Neural cell (in vitro differentiated cells): ENCODE results near the gene SOD3. TPM values are rescaled to one million over a fixed set of nuclear protein-coding genes. Genes with fewer than 3 reads are reported as not detected.

Experiments used
- H2AFZ ChIP-seq: fragments of 200-600, 300-800 bp; sonication (generic), shearing (Covaris generic); 2 replicates; pipeline ENCODE4 v1.6.0; 2014; ENCODE audit warnings: low read depth, mild to moderate bottlenecking, antibody characterized with exemption, low read length, moderate library complexity
- H3F3A ChIP-seq: fragments of 200-600 bp; shearing (Covaris generic); 2 replicates; pipeline ENCODE4 v1.6.1; 2016; ENCODE audit warnings: mild to moderate bottlenecking, moderate library complexity, mixed read lengths, antibody characterized with exemption, low read length; ENCODE audit not compliant: insufficient read depth, poor library complexity, severe bottlenecking
- H3K27ac ChIP-seq: fragments of 200-600, 300-800 bp; sonication (generic), shearing (Covaris generic); 2 replicates; pipeline ENCODE4 v1.5.1; 2014; ENCODE audit warnings: mild to moderate bottlenecking, low read length, moderate library complexity
- H3K27me3 ChIP-seq: fragments of 300-800, 200-600 bp; sonication (generic), shearing (Covaris generic); 2 replicates; pipeline ENCODE4 v1.6.0; 2014; ENCODE audit warnings: mild to moderate bottlenecking, low read depth, low read length, moderate library complexity; ENCODE audit not compliant: insufficient read depth
- H3K36me3 ChIP-seq: fragments of 300-800, 200-600 bp; sonication (generic), shearing (Covaris generic); 2 replicates; pipeline ENCODE4 v1.5.1; 2014; ENCODE audit warnings: mild to moderate bottlenecking, antibody characterized with exemption, low read length, moderate library complexity; ENCODE audit not compliant: insufficient read depth
- H3K4me2 ChIP-seq: fragments of 300-800, 200-600 bp; sonication (generic), shearing (Covaris generic); 2 replicates; pipeline ENCODE4 v1.6.0; 2014; ENCODE audit warnings: mild to moderate bottlenecking, low read length
- H3K4me3 ChIP-seq: fragments of 300-800, 200-600 bp; sonication (generic), shearing (Covaris generic); 2 replicates; pipeline ENCODE4 v1.5.1; 2014; ENCODE audit warnings: mild to moderate bottlenecking, low read length, moderate library complexity
- H3K79me2 ChIP-seq: fragments of 200-600 bp; shearing (Covaris generic); replicated peaks from 2 replicates; pipeline ENCODE4 v1.6.0; 2014; ENCODE audit warnings: mild to moderate bottlenecking, low read length, moderate library complexity; ENCODE audit not compliant: insufficient read depth
- H3K9ac ChIP-seq: fragments of 300-800, 200-600 bp; sonication (generic), shearing (Covaris generic); 2 replicates; pipeline ENCODE4 v1.6.1; 2016; ENCODE audit warnings: mild to moderate bottlenecking, low read length, mixed read lengths
- H3K9me2 ChIP-seq: fragments of 200-600 bp; shearing (Covaris generic); 2 replicates; pipeline ENCODE4 v1.6.1; 2016; ENCODE audit warnings: mild to moderate bottlenecking, low read length, mixed read lengths; ENCODE audit not compliant: insufficient read depth
- H3K9me3 ChIP-seq: fragments of 200-600, 300-800 bp; sonication (generic), shearing (Covaris generic); 2 replicates; pipeline ENCODE4 v1.6.1; 2016; ENCODE audit warnings: mild to moderate bottlenecking, mixed run types, low read length, moderate library complexity, mixed read lengths
- H4K20me1 ChIP-seq: fragments of 200-600 bp; shearing (Covaris generic); 2 replicates; pipeline ENCODE4 v1.6.1; 2016; ENCODE audit warnings: mild to moderate bottlenecking, mixed run types; ENCODE audit not compliant: insufficient read depth
- CTCF ChIP-seq: fragments of 450-650 bp; IDR thresholded peaks from 2 replicates; pipeline ENCODE4 v1.5.1; 2014; ENCODE audit warnings: antibody characterized with exemption, mild to moderate bottlenecking, moderate library complexity; ENCODE audit not compliant: poor library complexity, severe bottlenecking
- EP300 ChIP-seq: fragments of 450-650 bp; conservative IDR thresholded peaks from 2 replicates; pipeline ENCODE4 v1.6.1; 2014; ENCODE audit warnings: antibody characterized with exemption, mild to moderate bottlenecking, moderate library complexity; ENCODE audit not compliant: poor library complexity, severe bottlenecking
- EZH2 ChIP-seq: fragments of 200-600, 300-800 bp; shearing (Covaris generic), sonication (generic); IDR thresholded peaks from 2 replicates; pipeline ENCODE4 v1.6.1; 2014; ENCODE audit warnings: antibody characterized with exemption, low read length, borderline replicate concordance, mild to moderate bottlenecking; ENCODE audit not compliant: insufficient read depth, poor library complexity, severe bottlenecking
- MXI1 ChIP-seq: fragments of 450-650 bp; conservative IDR thresholded peaks from 2 replicates; pipeline ENCODE4 v1.6.1; 2014; ENCODE audit warnings: antibody characterized with exemption, mild to moderate bottlenecking; ENCODE audit not compliant: poor library complexity, severe bottlenecking
- POLR2AphosphoS5 ChIP-seq: IDR thresholded peaks from 2 replicates; pipeline ENCODE4 v1.6.1; 2012
- RAD21 ChIP-seq: fragments of 450-650 bp; conservative IDR thresholded peaks from 2 replicates; pipeline ENCODE4 v1.6.1; 2014; ENCODE audit warnings: antibody characterized with exemption, mild to moderate bottlenecking, moderate library complexity
- REST ChIP-seq: IDR thresholded peaks from 2 replicates; pipeline ENCODE4 v1.6.1; 2012; ENCODE audit warnings: borderline replicate concordance
- SMC3 ChIP-seq: fragments of 450-650 bp; conservative IDR thresholded peaks from 2 replicates; pipeline ENCODE4 v1.6.1; 2014; ENCODE audit warnings: antibody characterized with exemption, mild to moderate bottlenecking, moderate library complexity; ENCODE audit not compliant: poor library complexity
- TAF1 ChIP-seq: IDR thresholded peaks from 2 replicates; pipeline ENCODE4 v1.6.1; 2012; ENCODE audit warnings: low read depth
- polyA plus RNA-seq: library from polyadenylated mRNA; depleted of rRNA; stranded (reverse); fragments of >200 nt; gene quantifications from 2 replicates; pipeline ENCODE4 v1.2.3, GENCODE V29; 2014

Gene SOD3
- polyA plus RNA-seq, 1 donor from 2014 or later, result not detected

GRCh38 chr4:24809815-24810405 is 14.5 kb downstream of the SOD3 start:
- Histone ChIP-seq H3K4me3 (no peak overlapping the region), H2AFZ (no peak overlapping the region), H3K27ac (no peak overlapping the region), H4K20me1 (no peaks in the 10 kb centered on the region), H3K9ac (no peak overlapping the region), H3K79me2 (no peaks in the 10 kb centered on the region), H3K4me2 (no peak overlapping the region), H3K27me3 (no peaks in the 10 kb centered on the region), H3K9me2 (no peaks in the 10 kb centered on the region), H3K36me3 (no peaks in the 10 kb centered on the region), H3K9me3 (no peaks in the 10 kb centered on the region), H3F3A (no peaks in the 10 kb centered on the region)
- no peak for TF ChIP-seq EZH2
- no peak for TF ChIP-seq RAD21
- no peak for TF ChIP-seq REST
- no peak for TF ChIP-seq MXI1

- Histone ChIP-seq H3K27me3 (no peaks in the 10 kb centered on the region), H3F3A (no peaks in the 10 kb centered on the region), H3K9me3 (no peaks in the 10 kb centered on the region), H2AFZ (no peak overlapping the region), H3K4me2 (no peak overlapping the region), H3K36me3 (no peaks in the 10 kb centered on the region), H3K9ac (no peak overlapping the region), H4K20me1 (no peaks in the 10 kb centered on the region), H3K9me2 (no peaks in the 10 kb centered on the region), H3K27ac (no peak overlapping the region), H3K4me3 (no peak overlapping the region), H3K79me2 (no peaks in the 10 kb centered on the region)
- no peak for TF ChIP-seq REST
- no peak for TF ChIP-seq MXI1
- no peak for TF ChIP-seq EZH2
- TF ChIP-seq CTCF, result no peak
- TF ChIP-seq SMC3, result no peak
- no peak for TF ChIP-seq EP300
- TF ChIP-seq RAD21, result no peak
- TF ChIP-seq POLR2AphosphoS5, result no peak
- TF ChIP-seq TAF1, result no peak
Observed at GRCh38 chr4:24810871-24811631, 15.7 kb downstream of the SOD3 start.
